ENCODE results near the gene ZBP1.

GRCh38 chr20:57598060-57598459 is 22.2 kb downstream of the ZBP1 start:
- TF ChIP-seq CTCF (IDR thresholded peaks at IDR 0.05) (no peak), POLR2AphosphoS5 (IDR thresholded peaks at IDR 0.05) (no peak)
